Amygdala (tissue), 56 donors: Measurements from ENCODE around the gene HEXIM1.

Source experiments
- DNase-seq, 56 donors: peaks; one replicate each; lab custom pipeline; 2025; lab: John Stamatoyannopoulos, UW

Gene HEXIM1

GRCh38 chr17:45144199-45145034, 3.9 kb upstream of the HEXIM1 start:
- DNase-seq = peak in 23 of 56 donors; percentile 14 to 78 (median 48)

DNA sequence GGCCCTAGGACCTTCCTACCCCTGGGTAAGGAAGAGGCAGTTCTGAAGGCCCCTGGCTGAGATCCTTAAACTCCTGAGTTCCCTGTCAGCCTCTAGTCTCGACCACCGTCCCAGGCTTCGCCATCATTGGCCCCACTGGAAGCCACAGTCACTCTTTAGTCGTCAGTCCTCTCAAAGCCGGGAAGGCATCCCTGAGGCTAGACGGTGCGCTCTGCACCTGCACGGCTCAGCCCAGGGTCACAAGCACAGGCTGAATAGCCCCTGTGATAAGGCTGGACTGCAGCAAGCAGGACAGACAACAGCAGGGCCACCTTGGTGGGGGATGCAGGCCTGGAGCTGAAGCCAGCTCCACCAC, 3.3 kb upstream of the HEXIM1 start:
- DNase-seq = no peak

DNA sequence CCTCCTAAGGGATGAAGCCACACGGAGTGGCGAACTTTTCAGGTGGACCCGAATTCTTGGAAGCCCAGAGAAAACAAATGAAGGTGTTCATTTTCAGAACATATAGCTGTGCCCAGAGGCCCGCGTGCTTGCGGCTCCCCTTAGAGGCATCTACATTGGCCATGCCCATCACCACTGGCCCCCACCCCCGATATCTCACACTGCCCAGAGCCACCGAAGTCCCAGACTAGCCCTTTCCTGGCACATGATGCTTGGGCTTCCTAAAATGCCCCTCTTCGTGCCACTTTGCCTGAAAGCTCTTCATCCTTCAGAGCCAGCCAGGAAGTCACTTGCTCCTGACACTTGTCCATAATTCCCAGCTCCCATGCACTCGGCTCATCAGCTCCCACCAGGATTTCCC, 2.1 kb upstream of the HEXIM1 start:
- DNase-seq = no peak

- no peak for DNase-seq
Measured at GRCh38 chr17:45146592-45146889, 1.7 kb upstream of the HEXIM1 start.

DNA sequence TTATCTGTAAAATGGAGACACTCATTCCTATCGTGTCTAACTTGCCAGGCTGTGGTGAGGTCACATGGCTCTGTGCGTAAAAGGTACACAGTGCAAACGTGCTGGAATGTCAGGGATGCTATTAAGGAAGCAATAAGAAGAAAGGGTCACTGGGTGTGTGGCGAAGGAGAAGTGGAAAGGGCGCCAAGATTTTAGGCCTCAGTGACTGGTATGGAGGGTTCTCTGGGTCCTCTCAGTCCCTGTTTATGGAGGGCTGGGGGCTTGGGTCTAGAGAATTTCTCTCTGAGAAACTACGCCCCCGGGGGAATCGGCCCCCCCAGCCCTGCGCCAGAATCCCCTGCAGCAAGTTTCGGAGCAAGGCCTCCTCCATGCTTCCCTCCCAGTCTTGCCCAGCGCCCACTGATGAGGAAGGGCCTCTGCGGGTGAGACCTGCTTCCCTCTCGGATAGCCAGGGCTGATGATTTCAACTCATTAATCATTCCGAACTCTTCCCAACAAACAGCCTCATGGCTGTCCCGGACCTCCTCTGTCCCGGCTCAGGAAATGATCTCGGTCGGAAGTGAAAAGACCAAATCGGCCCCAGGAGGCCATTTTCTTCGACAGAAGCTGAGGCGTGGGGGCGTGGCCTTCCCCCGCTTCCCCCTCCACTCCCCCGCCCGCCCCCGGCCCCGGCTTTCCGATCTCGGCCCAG, 1.2 kb upstream of the HEXIM1 start:
- peak in 20 of 56 donors; percentile 42 to 86 (median 72) for DNase-seq

DNA sequence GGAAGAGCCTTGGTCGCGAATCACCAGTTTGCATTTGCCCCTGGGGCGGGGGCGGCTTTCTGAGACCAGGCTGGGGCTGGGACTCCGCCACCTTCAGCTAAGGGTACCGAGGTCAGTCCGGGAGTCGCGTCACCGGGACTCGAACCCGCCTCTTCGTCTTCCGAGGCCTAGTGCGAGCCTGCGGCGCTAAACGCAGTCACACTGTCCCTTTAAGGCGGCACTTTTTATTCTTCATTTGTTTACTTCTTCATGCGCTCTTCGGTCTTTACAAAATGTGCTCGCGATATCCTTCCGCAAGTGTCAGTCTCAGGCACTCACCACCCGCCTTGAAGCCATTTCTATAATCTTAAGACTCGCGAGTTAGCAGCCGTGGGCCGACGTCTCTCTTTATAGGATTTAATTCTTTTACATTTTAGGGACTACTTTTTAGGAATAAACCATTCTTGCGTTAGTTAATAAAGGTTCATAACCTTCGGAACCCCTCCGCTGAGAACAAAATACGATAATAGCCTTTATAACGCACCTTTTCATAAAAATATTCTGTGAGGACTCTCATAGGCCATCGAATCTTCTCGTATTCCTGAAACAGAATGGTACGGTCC, 593 bp upstream of the HEXIM1 start:
- DNase-seq = peak in 54 of 56 donors; percentile 41 to 88 (median 72)

- DNase-seq = peak in 54 of 56 donors; percentile 32 to 85 (median 71)
Measured at GRCh38 chr17:45149037-45149668, 878 bp downstream of the HEXIM1 start.

GRCh38 chr17:45149669-45150664, 1.7 kb downstream of the HEXIM1 start:
- DNase-seq = peak in 38 of 56 donors; percentile 17 to 79 (median 61)

DNA sequence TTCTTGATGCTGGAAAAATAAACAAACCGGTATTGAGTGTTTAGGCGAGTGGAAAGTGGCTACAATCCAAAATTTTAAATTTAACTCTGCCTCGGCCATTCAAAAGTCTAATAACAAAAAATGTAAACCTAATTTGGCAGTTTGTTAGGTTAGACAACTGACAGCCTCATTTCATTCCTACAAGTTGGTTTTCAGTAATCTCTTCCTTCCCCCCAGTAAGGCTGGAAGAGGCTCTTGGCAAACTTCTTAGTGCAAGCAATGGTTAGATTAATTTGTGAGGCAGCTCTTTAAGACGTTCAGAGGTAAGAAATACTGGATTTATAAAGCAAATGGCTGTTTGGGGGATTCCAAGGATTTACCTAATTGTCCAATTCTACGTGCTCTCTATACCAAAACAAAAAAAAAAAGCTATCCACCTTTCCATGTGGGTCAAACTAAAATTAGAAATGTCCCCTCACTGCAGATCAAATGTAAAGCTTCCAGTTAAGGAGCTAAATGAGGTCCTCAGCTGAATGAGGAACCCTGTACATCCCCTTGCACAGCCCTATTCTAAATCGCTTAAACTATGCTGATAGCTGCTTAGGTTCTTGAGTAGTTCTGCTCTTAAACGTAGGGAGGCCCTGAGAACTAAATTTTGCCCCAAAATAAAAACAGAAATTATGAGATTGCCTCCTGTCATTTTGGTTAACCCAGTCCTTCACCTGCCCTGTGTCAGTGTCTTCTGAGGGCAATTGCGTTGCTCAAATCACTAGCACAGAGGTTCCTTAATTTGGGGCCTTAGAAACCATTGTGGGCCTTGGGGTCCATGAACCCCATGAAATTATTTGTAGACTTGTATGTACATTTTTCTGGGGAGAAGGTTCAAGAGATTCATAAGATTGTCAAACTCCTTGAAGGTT, 2.9 kb downstream of the HEXIM1 start:
- DNase-seq = no peak

DNA sequence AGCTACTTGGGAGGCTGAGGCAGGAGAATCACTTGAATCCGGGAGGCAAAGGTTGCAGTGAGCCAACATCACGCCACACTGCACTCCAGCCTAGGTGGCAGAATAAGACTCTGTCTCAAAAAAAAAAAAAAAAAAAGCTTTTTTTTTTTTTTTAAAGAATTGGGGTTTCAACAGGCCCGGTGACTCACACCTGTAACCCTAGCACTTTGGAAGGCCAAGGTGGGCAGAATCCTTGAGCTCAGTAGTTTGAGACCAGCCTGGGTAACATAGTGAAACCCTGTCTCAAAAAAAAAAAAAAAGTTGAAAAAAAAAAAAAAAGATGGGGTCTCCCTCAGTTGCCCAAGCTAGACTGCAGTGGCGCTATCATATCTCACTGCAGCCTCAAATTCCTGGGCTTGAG, 6.8 kb downstream of the HEXIM1 start:
- no peak for DNase-seq

DNA sequence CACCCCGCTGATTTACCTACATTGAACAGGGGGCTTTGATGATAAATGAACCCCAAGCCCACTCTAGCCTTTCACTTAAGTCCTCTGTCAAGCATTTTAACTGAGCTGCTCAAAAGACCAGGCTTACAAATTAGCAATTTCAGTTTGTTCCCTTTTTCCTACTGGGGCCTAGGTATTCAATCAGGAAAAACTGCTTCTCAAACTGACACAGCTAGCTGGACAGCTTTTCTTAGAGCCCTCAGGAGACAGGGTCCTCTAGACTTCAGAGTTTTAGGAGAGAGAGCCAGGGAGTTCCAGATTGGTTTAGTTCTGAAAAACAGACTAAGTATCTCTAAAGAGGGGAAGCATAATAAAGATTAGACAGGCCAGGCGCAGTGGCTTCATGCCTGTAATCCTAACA, 7.2 kb downstream of the HEXIM1 start:
- no peak for DNase-seq

DNA sequence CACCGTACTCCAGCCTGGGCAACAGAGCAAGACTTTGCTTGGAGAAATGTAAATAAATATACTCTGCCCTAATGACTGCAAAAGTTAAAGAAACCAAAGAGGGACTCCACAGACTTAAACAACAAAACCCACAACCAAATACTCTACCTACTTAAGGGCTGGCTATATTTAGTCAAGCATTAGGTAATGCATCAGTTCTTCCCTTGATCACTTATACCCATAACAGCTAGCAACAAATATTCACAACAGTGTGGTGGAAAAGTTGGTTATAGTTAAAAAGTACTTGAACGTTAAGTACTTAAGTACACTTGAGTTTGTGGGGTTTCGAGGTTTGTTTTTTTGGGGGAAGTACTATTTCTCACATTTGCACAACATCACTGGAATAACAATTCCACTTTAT, 8.0 kb downstream of the HEXIM1 start:
- no peak for DNase-seq

GRCh38 chr17:45160447-45161287, 12.4 kb downstream of the HEXIM1 start:
- peak in 40 of 56 donors; percentile 41 to 86 (median 64) for DNase-seq

DNA sequence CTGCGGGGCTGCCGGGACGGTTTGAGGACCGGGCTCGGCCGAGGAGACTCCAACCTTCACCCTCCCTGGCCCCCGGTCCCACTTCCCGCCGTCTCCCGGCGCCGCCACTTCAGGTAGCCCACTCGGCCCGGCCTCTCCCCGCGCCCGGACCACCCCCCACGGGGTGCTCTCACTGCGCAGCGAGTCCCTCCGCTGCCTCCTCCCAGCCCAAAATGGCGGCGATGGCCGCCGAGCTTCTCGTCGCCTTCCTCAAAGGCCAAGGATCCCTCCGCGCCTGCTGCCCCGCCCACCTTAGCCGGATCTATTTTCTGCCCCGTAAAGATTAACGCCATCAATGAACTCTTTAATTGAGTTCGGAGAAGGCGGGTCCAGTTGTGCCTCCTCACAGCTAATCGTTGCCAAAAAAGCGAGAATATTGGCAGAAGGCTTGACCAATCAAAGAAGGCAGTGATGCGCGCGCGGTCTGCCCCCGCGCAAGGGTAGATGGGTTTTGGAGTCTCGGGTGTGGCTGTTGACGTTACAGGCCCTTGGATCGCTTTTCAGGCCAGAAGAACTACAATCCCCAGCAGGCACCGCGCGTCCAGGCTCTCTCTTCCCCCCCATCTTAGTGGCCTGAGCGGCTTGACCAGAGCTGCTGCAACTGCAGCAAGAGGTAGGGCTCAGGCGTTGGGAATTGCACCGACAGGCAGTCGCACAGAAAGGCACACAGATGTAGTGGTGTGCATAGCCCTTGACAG, 13.2 kb downstream of the HEXIM1 start, which contains the start of gene HEXIM2:
Gene HEXIM2, plus strand, starts transcription at position 588 of the 737 bp plus-strand sequence. CDS start 919 bp downstream, outside the sequence.
- DNase-seq = peak; percentile 91 to 100 (median 99)

DNA sequence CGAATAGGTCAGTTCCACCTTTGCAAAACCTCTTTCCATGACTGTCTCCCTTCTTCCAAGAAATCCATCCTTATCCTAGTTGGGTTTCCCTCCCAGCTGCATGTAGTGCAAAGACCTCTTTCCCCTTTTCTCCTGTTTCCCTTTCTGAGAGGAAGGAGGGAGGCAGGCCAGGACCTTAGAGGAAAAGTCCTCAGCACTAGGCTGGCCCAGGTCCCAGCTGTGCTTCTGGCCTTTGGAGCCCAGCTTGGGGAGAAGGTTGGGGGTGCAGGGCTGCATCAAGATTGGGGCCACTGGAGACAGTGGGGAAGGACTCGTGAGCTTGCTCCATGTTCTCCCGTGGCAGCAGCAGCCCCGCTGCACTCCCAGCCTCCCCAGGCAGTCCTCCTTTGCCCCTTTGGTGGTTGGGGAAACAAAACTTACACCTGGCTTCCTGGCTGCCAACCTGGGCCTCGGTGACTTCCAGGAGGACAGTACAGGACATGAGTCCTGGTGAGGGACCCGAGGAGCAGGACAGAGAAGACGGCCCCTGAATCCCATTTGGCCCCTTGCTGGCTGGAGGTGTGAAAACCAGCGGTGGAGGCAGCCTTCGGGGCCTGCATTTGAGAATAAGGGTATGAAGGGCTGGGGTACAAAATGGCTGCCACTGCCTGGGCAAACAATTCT, 13.9 kb downstream of the HEXIM1 start:
- DNase-seq = peak in 2 of 56 donors; percentile 45 to 63

DNA sequence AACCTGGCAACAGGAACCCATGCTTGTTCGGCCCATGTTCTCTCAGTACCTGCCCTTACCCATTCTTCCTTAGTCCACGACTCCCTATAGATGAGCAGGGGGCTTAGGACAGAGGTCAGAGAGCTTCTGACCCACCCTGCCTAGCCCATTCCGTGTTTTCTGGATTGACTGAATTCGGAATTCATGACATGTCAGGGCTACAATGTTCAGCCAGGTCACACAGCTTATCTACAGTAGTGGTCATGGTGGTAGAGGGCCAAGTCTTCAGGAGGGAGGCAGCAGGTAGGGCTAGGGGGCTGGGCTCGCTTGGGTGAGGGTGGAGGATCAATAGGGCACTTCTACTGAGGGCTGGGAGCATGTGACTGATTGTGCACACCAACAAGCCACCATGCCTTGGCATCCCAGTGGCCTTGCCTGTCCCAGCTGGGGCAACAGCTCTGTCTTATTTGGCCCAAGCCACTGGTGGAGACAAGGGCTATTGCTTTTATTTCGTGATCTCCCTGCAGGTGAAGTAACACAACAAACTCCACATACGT, 16.5 kb downstream of the HEXIM1 start:
- DNase-seq = no peak
